Neuronal stem cell (in vitro differentiated cells): ENCODE data around the gene CFAP300.
A peak's percentile ranks its signal among the peaks of the same experiment; 100 is the strongest.

ENCODE experiments used
- DNase-seq: peaks from one replicate; pipeline ENCODE4 v3.0.0-alpha.2; 2013; ENCODE audit warnings: low spot score
- H2AFZ ChIP-seq: one replicate; pipeline ENCODE4 v1.6.1; 2013; ENCODE audit warnings: mild to moderate bottlenecking, low read length, inconsistent platforms
- H2AK5ac ChIP-seq: 2 replicates; pipeline ENCODE4 v1.6.1; 2013; ENCODE audit warnings: low read depth, mild to moderate bottlenecking, inconsistent platforms, low read length, moderate library complexity, mixed read lengths
- H2BK120ac ChIP-seq: 2 replicates; pipeline ENCODE4 v1.6.1; 2013; ENCODE audit warnings: low read depth, mild to moderate bottlenecking, inconsistent platforms, low read length, moderate library complexity, mixed read lengths
- H2BK12ac ChIP-seq: one replicate; pipeline ENCODE4 v1.6.1; 2013; ENCODE audit warnings: low read length, inconsistent platforms
- H2BK15ac ChIP-seq: 2 replicates; pipeline ENCODE4 v1.6.1; 2013; ENCODE audit warnings: mild to moderate bottlenecking, low read length, inconsistent platforms, mixed read lengths
- H2BK5ac ChIP-seq: one replicate; pipeline ENCODE4 v1.6.1; 2013; ENCODE audit warnings: inconsistent platforms, mild to moderate bottlenecking, low read length, moderate library complexity
- H3K14ac ChIP-seq: one replicate; pipeline ENCODE4 v1.6.1; 2013; ENCODE audit warnings: low read length, inconsistent platforms
- H3K18ac ChIP-seq: 2 replicates; pipeline ENCODE4 v1.6.1; 2013; ENCODE audit warnings: low read length, inconsistent platforms
- H3K23ac ChIP-seq: 2 replicates; pipeline ENCODE4 v1.6.1; 2013; ENCODE audit warnings: low read depth, mild to moderate bottlenecking, mixed read lengths, low read length, inconsistent platforms; ENCODE audit not compliant: poor library complexity
- H3K27ac ChIP-seq: replicated peaks from 3 replicates; pipeline ENCODE4 v1.5.1; 2013; ENCODE audit warnings: low read length, inconsistent platforms
- H3K27me3 ChIP-seq, 3 experiments: 2 replicates each; pipeline ENCODE4 v1.6.1; 2013; ENCODE audit warnings: low read length in 3 of 3, mild to moderate bottlenecking in 2 of 3, inconsistent platforms in 1 of 3, low read depth in 1 of 3, mixed read lengths in 1 of 3, moderate library complexity in 1 of 3; ENCODE audit not compliant: control insufficient read depth in 3 of 3, insufficient read depth in 3 of 3
- H3K36me3 ChIP-seq, 2 donors: replicated peaks in 1 of 2; 2 replicates each; pipeline ENCODE4 v1.6.1; 2013; ENCODE audit warnings: low read length in 2 of 2; ENCODE audit not compliant: control insufficient read depth in 2 of 2, insufficient read depth in 2 of 2
- H3K4ac ChIP-seq: 2 replicates; pipeline ENCODE4 v1.6.1; 2013; ENCODE audit warnings: inconsistent platforms, mild to moderate bottlenecking, low read length, moderate library complexity
- H3K4me1 ChIP-seq, 2 donors: 1 replicate in 1 of 2; 2 replicates in 1 of 2; pipeline ENCODE4 v1.6.1; 2013; ENCODE audit warnings: low read length in 2 of 2, low read depth in 1 of 2; ENCODE audit not compliant: control insufficient read depth in 2 of 2, insufficient read depth in 1 of 2
- H3K4me2 ChIP-seq: one replicate; pipeline ENCODE4 v1.6.1; 2013; ENCODE audit warnings: mild to moderate bottlenecking, low read length, inconsistent platforms; ENCODE audit not compliant: insufficient read depth, poor library complexity, severe bottlenecking
- H3K4me3 ChIP-seq, 2 donors: 2 replicates each; pipeline ENCODE4 v1.5.1; 2013; ENCODE audit warnings: low read length in 2 of 2, mild to moderate bottlenecking in 2 of 2, inconsistent platforms in 1 of 2, moderate library complexity in 1 of 2
- H3K79me1 ChIP-seq: one replicate; pipeline ENCODE4 v1.6.1; 2013; ENCODE audit warnings: low read depth, mild to moderate bottlenecking, inconsistent platforms, low read length, moderate library complexity
- H3K9ac ChIP-seq: one replicate; pipeline ENCODE4 v1.6.1; 2013; ENCODE audit warnings: mild to moderate bottlenecking, low read depth, low read length, inconsistent platforms; ENCODE audit not compliant: poor library complexity
- H3K9me3 ChIP-seq, 2 donors: replicated peaks in 1 of 2; 2 replicates each; pipeline versions ENCODE3 to v1.6.1; 2013; ENCODE audit warnings: low read length in 2 of 2, mild to moderate bottlenecking in 2 of 2, inconsistent platforms in 1 of 2, low read depth in 1 of 2, mixed read lengths in 1 of 2, moderate library complexity in 1 of 2; ENCODE audit not compliant: control insufficient read depth in 2 of 2, insufficient read depth in 1 of 2
- H4K8ac ChIP-seq: one replicate; pipeline ENCODE4 v1.6.1; 2013; ENCODE audit warnings: low read depth, mild to moderate bottlenecking, inconsistent platforms, low read length, moderate library complexity
- H4K91ac ChIP-seq: one replicate; pipeline ENCODE4 v1.6.1; 2013; ENCODE audit warnings: low read length, low read depth, mild to moderate bottlenecking, inconsistent platforms; ENCODE audit not compliant: poor library complexity
- WGBS, 2 donors: extraction: QIAGEN DNeasy Blood & Tissue Kit; methylation state at CpG; one replicate each; pipeline ENCODE4 v1.1.7; 2013; ENCODE audit warnings: missing lambda C conversion rate in 2 of 2, mixed read lengths in 1 of 2; ENCODE audit not compliant: insufficient read length in 2 of 2, insufficient replicate concordance in 1 of 2; ENCODE audit errors: extremely low coverage in 2 of 2; 5-methylcytosine and 5-hydroxymethylcytosine counted together

CFAP300 gene

GRCh38 chr11:102006835-102007566, 40.2 kb upstream of the CFAP300 start:
- WGBS, 2 donors, result no CpG with 5 or more reads among the region's 7 CpGs
- Histone ChIP-seq H3K14ac (no peak overlapping the region), H3K4me2 (no peak overlapping the region), H2AK5ac (no peak overlapping the region), H2BK15ac (no peak overlapping the region), H2BK120ac (no peak overlapping the region), H4K91ac (no peak overlapping the region), H4K8ac (no peak overlapping the region), H3K4ac (no peak overlapping the region), H3K23ac (no peak overlapping the region), H3K4me1 (peaks cover 0 to 4% of the 10 kb centered on the region in 2 donors), H3K79me1 (no peaks in the 10 kb centered on the region), H3K18ac (no peak overlapping the region), H3K27ac (no peak overlapping the region), H3K9ac (no peak overlapping the region), H2AFZ (no peak overlapping the region), H2BK5ac (no peak overlapping the region), H2BK12ac (no peak overlapping the region), H3K27me3 (peaks cover 0 to 10% (median 0%) of the 10 kb centered on the region in 3 experiments), H3K4me3 (no peak overlapping the region), H3K9me3 (no peaks in the 10 kb centered on the region), H3K36me3 (no peaks in the 10 kb centered on the region)
- no peak for DNase-seq

GRCh38 chr11:102007567-102008437, 39.4 kb upstream of the CFAP300 start:
- Histone ChIP-seq H2BK120ac (no peak overlapping the region), H4K8ac (no peak overlapping the region), H4K91ac (no peak overlapping the region), H3K27ac (no peak overlapping the region), H3K9ac (no peak overlapping the region), H3K4me1 (peaks cover 0 to 4% of the 10 kb centered on the region in 2 donors), H3K4ac (no peak overlapping the region), H3K79me1 (no peaks in the 10 kb centered on the region), H3K27me3 (peaks cover 0 to 10% (median 0%) of the 10 kb centered on the region in 3 experiments), H2AFZ (no peak overlapping the region), H3K36me3 (no peaks in the 10 kb centered on the region), H2BK15ac (no peak overlapping the region), H3K4me3 (no peak overlapping the region), H3K4me2 (no peak overlapping the region), H3K9me3 (no peaks in the 10 kb centered on the region), H3K18ac (no peak overlapping the region), H2BK12ac (no peak overlapping the region), H3K14ac (no peak overlapping the region), H2AK5ac (no peak overlapping the region), H3K23ac (no peak overlapping the region), H2BK5ac (no peak overlapping the region)
- peak; percentile 26 for DNase-seq
- no CpG with 5 or more reads among the region's 4 CpGs for WGBS, 2 donors

- no peak overlapping the region for H3K9ac ChIP-seq
- no peak overlapping the region for H2BK12ac ChIP-seq
Measured at GRCh38 chr11:102010776-102011494, 36.3 kb upstream of the CFAP300 start.

More at GRCh38 chr11:102010776-102011494, 36.3 kb upstream of the CFAP300 start:
- Histone ChIP-seq H3K14ac (no peak overlapping the region), H3K79me1 (no peaks in the 10 kb centered on the region), H4K91ac (no peak overlapping the region), H3K4me3 (no peak overlapping the region), H3K4me2 (no peak overlapping the region), H3K23ac (no peak overlapping the region), H3K27me3 (peaks cover 0 to 10% (median 0%) of the 10 kb centered on the region in 3 experiments), H2BK15ac (no peak overlapping the region), H3K27ac (no peak overlapping the region), H3K4me1 (peaks cover 0 to 4% of the 10 kb centered on the region in 2 donors), H3K4ac (no peak overlapping the region), H4K8ac (no peak overlapping the region), H2AK5ac (no peak overlapping the region), H3K18ac (no peak overlapping the region), H2BK5ac (no peak overlapping the region), H2BK120ac (no peak overlapping the region), H3K36me3 (no peaks in the 10 kb centered on the region), H2AFZ (no peak overlapping the region), H3K9me3 (no peaks in the 10 kb centered on the region)
- DNase-seq, result peak; percentile 32
- no CpG with 5 or more reads among the region's 12 CpGs for WGBS, 2 donors
